A673 (cell line): ENCODE results near the gene KCNJ5.

Source experiments
- CTCF ChIP-seq: fragments of 300-800, 200-600 bp; sonication (generic); conservative IDR thresholded peaks from 2 replicates; pipeline ENCODE4 v1.5.1; 2017; ENCODE audit warnings: low read depth, mild to moderate bottlenecking, antibody characterized with exemption, low read length, moderate library complexity, mixed read lengths
- EZH2 ChIP-seq: fragments of 200-600 bp; sonication (generic); IDR thresholded peaks from 2 replicates; pipeline ENCODE4 v1.6.1; 2017; ENCODE audit warnings: borderline replicate concordance, low read depth, mild to moderate bottlenecking, mixed read lengths, antibody characterized with exemption, low read length; ENCODE audit not compliant: poor library complexity, severe bottlenecking

GRCh38 chr11:128862908-128863660 lies 28.1 kb upstream of the KCNJ5 start:
- TF ChIP-seq EZH2 (no peak), CTCF (no peak)
